Neuronal stem cell (in vitro differentiated cells): ENCODE data around the gene GORASP2.
"Not testable (repeated sequence)": the region's sequence is repeated elsewhere in the genome, so short reads cannot be mapped to it uniquely, and the experiment has no call there.

ENCODE experiments used
- DNase-seq: peaks from one replicate; pipeline ENCODE4 v3.0.0-alpha.2; 2013; ENCODE audit warnings: low spot score
- H2AFZ ChIP-seq: one replicate; pipeline ENCODE4 v1.6.1; 2013; ENCODE audit warnings: mild to moderate bottlenecking, low read length, inconsistent platforms
- H2AK5ac ChIP-seq: 2 replicates; pipeline ENCODE4 v1.6.1; 2013; ENCODE audit warnings: low read depth, mild to moderate bottlenecking, inconsistent platforms, low read length, moderate library complexity, mixed read lengths
- H2BK120ac ChIP-seq: 2 replicates; pipeline ENCODE4 v1.6.1; 2013; ENCODE audit warnings: low read depth, mild to moderate bottlenecking, inconsistent platforms, low read length, moderate library complexity, mixed read lengths
- H2BK12ac ChIP-seq: one replicate; pipeline ENCODE4 v1.6.1; 2013; ENCODE audit warnings: low read length, inconsistent platforms
- H2BK15ac ChIP-seq: 2 replicates; pipeline ENCODE4 v1.6.1; 2013; ENCODE audit warnings: mild to moderate bottlenecking, low read length, inconsistent platforms, mixed read lengths
- H2BK5ac ChIP-seq: one replicate; pipeline ENCODE4 v1.6.1; 2013; ENCODE audit warnings: inconsistent platforms, mild to moderate bottlenecking, low read length, moderate library complexity
- H3K14ac ChIP-seq: one replicate; pipeline ENCODE4 v1.6.1; 2013; ENCODE audit warnings: low read length, inconsistent platforms
- H3K18ac ChIP-seq: 2 replicates; pipeline ENCODE4 v1.6.1; 2013; ENCODE audit warnings: low read length, inconsistent platforms
- H3K23ac ChIP-seq: 2 replicates; pipeline ENCODE4 v1.6.1; 2013; ENCODE audit warnings: low read depth, mild to moderate bottlenecking, mixed read lengths, low read length, inconsistent platforms; ENCODE audit not compliant: poor library complexity
- H3K27ac ChIP-seq: replicated peaks from 3 replicates; pipeline ENCODE4 v1.5.1; 2013; ENCODE audit warnings: low read length, inconsistent platforms
- H3K27me3 ChIP-seq, 3 experiments: 2 replicates each; pipeline ENCODE4 v1.6.1; 2013; ENCODE audit warnings: low read length in 3 of 3, mild to moderate bottlenecking in 2 of 3, inconsistent platforms in 1 of 3, low read depth in 1 of 3, mixed read lengths in 1 of 3, moderate library complexity in 1 of 3; ENCODE audit not compliant: control insufficient read depth in 3 of 3, insufficient read depth in 3 of 3
- H3K36me3 ChIP-seq, 2 donors: replicated peaks in 1 of 2; 2 replicates each; pipeline ENCODE4 v1.6.1; 2013; ENCODE audit warnings: low read length in 2 of 2; ENCODE audit not compliant: control insufficient read depth in 2 of 2, insufficient read depth in 2 of 2
- H3K4ac ChIP-seq: 2 replicates; pipeline ENCODE4 v1.6.1; 2013; ENCODE audit warnings: inconsistent platforms, mild to moderate bottlenecking, low read length, moderate library complexity
- H3K4me1 ChIP-seq, 2 donors: 1 replicate in 1 of 2; 2 replicates in 1 of 2; pipeline ENCODE4 v1.6.1; 2013; ENCODE audit warnings: low read length in 2 of 2, low read depth in 1 of 2; ENCODE audit not compliant: control insufficient read depth in 2 of 2, insufficient read depth in 1 of 2
- H3K4me2 ChIP-seq: one replicate; pipeline ENCODE4 v1.6.1; 2013; ENCODE audit warnings: mild to moderate bottlenecking, low read length, inconsistent platforms; ENCODE audit not compliant: insufficient read depth, poor library complexity, severe bottlenecking
- H3K4me3 ChIP-seq, 2 donors: 2 replicates each; pipeline ENCODE4 v1.5.1; 2013; ENCODE audit warnings: low read length in 2 of 2, mild to moderate bottlenecking in 2 of 2, inconsistent platforms in 1 of 2, moderate library complexity in 1 of 2
- H3K79me1 ChIP-seq: one replicate; pipeline ENCODE4 v1.6.1; 2013; ENCODE audit warnings: low read depth, mild to moderate bottlenecking, inconsistent platforms, low read length, moderate library complexity
- H3K9ac ChIP-seq: one replicate; pipeline ENCODE4 v1.6.1; 2013; ENCODE audit warnings: mild to moderate bottlenecking, low read depth, low read length, inconsistent platforms; ENCODE audit not compliant: poor library complexity
- H3K9me3 ChIP-seq, 2 donors: replicated peaks in 1 of 2; 2 replicates each; pipeline versions ENCODE3 to v1.6.1; 2013; ENCODE audit warnings: low read length in 2 of 2, mild to moderate bottlenecking in 2 of 2, inconsistent platforms in 1 of 2, low read depth in 1 of 2, mixed read lengths in 1 of 2, moderate library complexity in 1 of 2; ENCODE audit not compliant: control insufficient read depth in 2 of 2, insufficient read depth in 1 of 2
- H4K8ac ChIP-seq: one replicate; pipeline ENCODE4 v1.6.1; 2013; ENCODE audit warnings: low read depth, mild to moderate bottlenecking, inconsistent platforms, low read length, moderate library complexity
- H4K91ac ChIP-seq: one replicate; pipeline ENCODE4 v1.6.1; 2013; ENCODE audit warnings: low read length, low read depth, mild to moderate bottlenecking, inconsistent platforms; ENCODE audit not compliant: poor library complexity
- WGBS, 2 donors: extraction: QIAGEN DNeasy Blood & Tissue Kit; methylation state at CpG; one replicate each; pipeline ENCODE4 v1.1.7; 2013; ENCODE audit warnings: missing lambda C conversion rate in 2 of 2, mixed read lengths in 1 of 2; ENCODE audit not compliant: insufficient read length in 2 of 2, insufficient replicate concordance in 1 of 2; ENCODE audit errors: extremely low coverage in 2 of 2; 5-methylcytosine and 5-hydroxymethylcytosine counted together

The GORASP2 gene

DNA sequence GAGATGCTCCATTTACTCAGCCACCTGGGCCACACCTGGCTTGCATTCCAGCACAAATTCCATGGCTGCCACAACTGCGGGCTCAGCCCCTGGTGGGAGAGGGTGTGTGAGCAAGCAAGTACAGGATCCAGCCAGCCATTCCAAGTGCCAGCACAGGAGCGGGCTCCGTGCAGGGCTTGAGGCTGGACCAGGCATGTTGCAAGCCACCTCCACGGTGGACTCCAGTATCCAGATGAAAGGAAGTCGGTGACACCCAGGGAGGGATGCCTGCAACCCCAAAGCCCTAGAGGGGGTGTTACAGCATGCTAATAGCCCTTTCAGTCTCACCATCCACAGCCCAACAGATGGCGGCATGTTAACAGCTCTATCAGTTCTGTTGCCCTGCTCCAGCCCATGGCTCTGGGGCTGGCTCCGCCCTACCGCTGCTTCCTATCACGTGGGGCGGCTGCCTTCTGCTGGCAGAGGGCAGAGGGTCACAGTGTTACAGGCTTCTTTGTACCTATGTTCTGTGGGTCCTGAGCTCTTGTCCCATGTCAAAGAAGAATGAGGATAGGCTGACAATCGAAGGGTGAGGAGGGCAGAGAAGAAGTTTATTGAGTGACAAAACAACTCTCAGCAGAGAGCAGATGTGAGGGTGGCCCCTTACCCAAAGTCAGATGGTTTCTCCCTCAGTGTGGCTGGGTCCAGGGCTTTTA, 11.7 kb upstream of the GORASP2 start:
- no peaks in the 10 kb centered on the region for H3K36me3 ChIP-seq
- H3K9ac ChIP-seq: no peak overlapping the region
- H2AFZ ChIP-seq: no peak overlapping the region
- no peaks in the 10 kb centered on the region for H3K4me1 ChIP-seq
- no peak overlapping the region for H2AK5ac ChIP-seq
- no peak overlapping the region for H2BK120ac ChIP-seq
- H3K4ac ChIP-seq: no peak overlapping the region
- H4K91ac ChIP-seq: no peak overlapping the region
- DNase-seq: no peak
- H3K23ac ChIP-seq: no peak overlapping the region
- H4K8ac ChIP-seq: no peak overlapping the region
- peak overlapping the region; percentile 12 for H3K18ac ChIP-seq
- no peak overlapping the region for H2BK12ac ChIP-seq
- no peaks in the 10 kb centered on the region for H3K27me3 ChIP-seq
- H2BK5ac ChIP-seq: no peak overlapping the region
- peak overlapping the region; percentile 12 for H3K14ac ChIP-seq
- H3K4me2 ChIP-seq: peak overlapping the region; percentile 58
- H3K4me3 ChIP-seq: peak overlapping the region in 1 of 2 donors; percentile 30
- H3K79me1 ChIP-seq: no peaks in the 10 kb centered on the region
- H2BK15ac ChIP-seq: no peak overlapping the region
- no CpG with 5 or more reads among the region's 11 CpGs for WGBS, 2 donors
- peaks cover 15 to 22% of the 10 kb centered on the region in 2 donors for H3K9me3 ChIP-seq
- H3K27ac ChIP-seq: peak overlapping the region; percentile 79

GRCh38 chr2:170917957-170918356, 11.1 kb upstream of the GORASP2 start:
- Histone ChIP-seq H3K9me3 (peaks cover 12 to 22% of the 10 kb centered on the region in 2 donors), H3K9ac (no peak overlapping the region), H2AFZ (no peak overlapping the region), H3K4me2 (peak overlapping the region; percentile 15), H4K91ac (no peak overlapping the region), H2BK15ac (no peak overlapping the region), H3K14ac (no peak overlapping the region), H3K36me3 (no peaks in the 10 kb centered on the region), H2BK120ac (no peak overlapping the region), H2AK5ac (no peak overlapping the region), H4K8ac (no peak overlapping the region), H3K27ac (peak overlapping the region; percentile 79), H3K27me3 (no peaks in the 10 kb centered on the region), H2BK5ac (no peak overlapping the region), H3K4ac (no peak overlapping the region), H3K4me1 (no peaks in the 10 kb centered on the region), H3K23ac (no peak overlapping the region), H3K18ac (no peak overlapping the region), H3K4me3 (no peak overlapping the region), H3K79me1 (no peaks in the 10 kb centered on the region), H2BK12ac (no peak overlapping the region)
- WGBS, 2 donors: no CpG with 5 or more reads among the region's 5 CpGs
- DNase-seq: no peak

- H4K91ac ChIP-seq, H3K4me2 ChIP-seq, DNase-seq, H3K23ac ChIP-seq, H3K4ac ChIP-seq, H3K4me3 ChIP-seq, H2AFZ ChIP-seq, H3K9ac ChIP-seq, H3K27ac ChIP-seq, H3K4me1 ChIP-seq, H3K27me3 ChIP-seq, H2BK15ac ChIP-seq, H2BK5ac ChIP-seq, H2AK5ac ChIP-seq, H3K79me1 ChIP-seq, H3K36me3 ChIP-seq, H2BK12ac ChIP-seq, H4K8ac ChIP-seq, H3K14ac ChIP-seq, H3K18ac ChIP-seq, H2BK120ac ChIP-seq: not testable (repeated sequence)
- peaks cover 12 to 39% of the 10 kb centered on the region in 2 donors for H3K9me3 ChIP-seq
- no CpG with 5 or more reads among the region's 2 CpGs for WGBS, 2 donors
Measured at GRCh38 chr2:170921873-170922272, 7.2 kb upstream of the GORASP2 start.

DNA sequence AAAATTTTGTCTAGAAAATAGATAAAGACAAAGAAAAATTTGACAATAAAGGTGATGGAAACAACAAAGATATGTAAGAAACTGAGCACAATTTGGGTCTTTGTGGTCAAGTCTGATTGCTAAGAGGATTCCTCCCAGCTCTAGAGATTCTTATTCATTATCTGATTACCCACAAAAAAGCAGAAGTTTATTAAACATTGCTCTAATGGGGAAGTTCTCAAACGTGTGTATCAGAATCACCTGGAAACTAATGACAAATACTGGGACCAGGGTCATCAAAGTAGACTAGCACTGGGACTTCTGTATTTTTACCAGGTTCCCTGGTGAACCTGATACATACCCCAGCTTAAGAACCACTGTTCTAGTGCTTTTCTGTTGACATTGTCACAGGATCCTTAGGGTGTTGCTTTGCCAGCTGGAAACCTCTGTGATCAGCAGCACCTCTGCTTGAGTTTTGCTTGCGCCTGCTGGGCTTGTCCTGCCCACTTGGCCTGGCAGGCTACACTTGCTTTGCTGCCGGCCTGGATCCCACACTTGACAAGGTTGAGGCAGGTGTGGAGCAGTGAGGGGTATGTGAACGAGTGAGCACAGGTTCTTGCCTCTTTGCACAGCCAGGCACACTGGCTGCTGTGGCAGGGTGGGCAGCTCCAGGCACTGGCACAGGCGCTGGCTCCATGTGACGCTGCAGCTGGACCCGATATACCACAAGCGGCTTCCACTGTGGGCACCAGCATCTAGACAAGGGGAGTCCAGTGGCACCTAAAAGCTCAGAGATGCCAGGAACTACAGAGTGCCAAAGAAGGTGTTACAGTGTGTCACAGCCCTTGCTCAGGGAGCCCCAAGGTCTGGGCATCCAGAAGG, 6.2 kb upstream of the GORASP2 start:
- Histone ChIP-seq H2BK120ac (no peak overlapping the region), H4K8ac (no peak overlapping the region), H3K4me2 (no peak overlapping the region), H3K18ac (no peak overlapping the region), H3K36me3 (no peaks in the 10 kb centered on the region), H2BK5ac (no peak overlapping the region), H3K9me3 (peaks cover 5 to 29% of the 10 kb centered on the region in 2 donors), H3K4me1 (no peaks in the 10 kb centered on the region), H4K91ac (no peak overlapping the region), H3K4ac (no peak overlapping the region), H3K23ac (no peak overlapping the region), H3K27me3 (no peaks in the 10 kb centered on the region), H3K79me1 (no peaks in the 10 kb centered on the region), H3K4me3 (no peak overlapping the region), H2AFZ (no peak overlapping the region), H3K14ac (no peak overlapping the region), H3K27ac (no peak overlapping the region), H3K9ac (no peak overlapping the region), H2BK15ac (no peak overlapping the region), H2BK12ac (no peak overlapping the region), H2AK5ac (peak overlapping the region; percentile 54)
- no peak for DNase-seq
- WGBS, 2 donors: no CpG with 5 or more reads among the region's 8 CpGs
